Mammary epithelial cell (primary cell): Measurements from ENCODE around the gene STAC2.

Source experiments
- EZH2 ChIP-seq: IDR thresholded peaks from 2 replicates; pipeline ENCODE4 v1.6.1; 2012; ENCODE audit warnings: low read length, inconsistent platforms, borderline replicate concordance
- TF ChIP-seq, protein P1 (sequence below), 2 donors: IDR thresholded peaks in 1 of 2; conservative IDR thresholded peaks in 1 of 2; 2 replicates each; pipeline ENCODE4 v1.5.1; 2011 to 2012; ENCODE audit warnings: inconsistent platforms in 2 of 2, low read length in 2 of 2, mild to moderate bottlenecking in 2 of 2, control low read depth in 1 of 2, low read depth in 1 of 2; ENCODE audit not compliant: insufficient read depth in 1 of 2; ENCODE audit errors: extremely low read depth in 1 of 2

- TF ChIP-seq, protein P1, sequence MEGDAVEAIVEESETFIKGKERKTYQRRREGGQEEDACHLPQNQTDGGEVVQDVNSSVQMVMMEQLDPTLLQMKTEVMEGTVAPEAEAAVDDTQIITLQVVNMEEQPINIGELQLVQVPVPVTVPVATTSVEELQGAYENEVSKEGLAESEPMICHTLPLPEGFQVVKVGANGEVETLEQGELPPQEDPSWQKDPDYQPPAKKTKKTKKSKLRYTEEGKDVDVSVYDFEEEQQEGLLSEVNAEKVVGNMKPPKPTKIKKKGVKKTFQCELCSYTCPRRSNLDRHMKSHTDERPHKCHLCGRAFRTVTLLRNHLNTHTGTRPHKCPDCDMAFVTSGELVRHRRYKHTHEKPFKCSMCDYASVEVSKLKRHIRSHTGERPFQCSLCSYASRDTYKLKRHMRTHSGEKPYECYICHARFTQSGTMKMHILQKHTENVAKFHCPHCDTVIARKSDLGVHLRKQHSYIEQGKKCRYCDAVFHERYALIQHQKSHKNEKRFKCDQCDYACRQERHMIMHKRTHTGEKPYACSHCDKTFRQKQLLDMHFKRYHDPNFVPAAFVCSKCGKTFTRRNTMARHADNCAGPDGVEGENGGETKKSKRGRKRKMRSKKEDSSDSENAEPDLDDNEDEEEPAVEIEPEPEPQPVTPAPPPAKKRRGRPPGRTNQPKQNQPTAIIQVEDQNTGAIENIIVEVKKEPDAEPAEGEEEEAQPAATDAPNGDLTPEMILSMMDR (conservative IDR thresholded peaks at IDR 0.05 in 1 of 2, IDR thresholded peaks at IDR 0.05 in 1 of 2; ENCODE audit: extremely low read depth in 1 of 2, insufficient read depth in 1 of 2, low read depth in 1 of 2, low read length in 2 of 2), result no peak
- no peak for TF ChIP-seq EZH2
These were observed 10.7 kb upstream of the STAC2 start for GRCh38 chr17:39236450-39236927.
